ENCODE results near the gene ATF3. TPM values are rescaled to one million over a fixed set of nuclear protein-coding genes. Genes with fewer than 3 reads are reported as not detected.

The ATF3 gene
- total RNA-seq, 4 donors from 2014 or later = 12.3 to 19.2 (median 13.7) TPM

GRCh38 chr1:212597487-212597886 is 11.1 kb upstream of the ATF3 start:
- TF ChIP-seq POLR2A (IDR thresholded peaks at IDR 0.05) = no peak
- TF ChIP-seq EP300 (IDR thresholded peaks at IDR 0.05) = no peak
- no peak for TF ChIP-seq CTCF (IDR thresholded peaks at IDR 0.05)
- Histone ChIP-seq H3K4me3 (no peak overlapping the region), H3K4me1 (peaks cover 0 to 9% (median 3%) of the 10 kb centered on the region in 4 donors), H3K9me3 (no peaks in the 10 kb centered on the region), H3K27me3 (peaks cover 0 to 11% of the 10 kb centered on the region in 2 donors), H3K36me3 (no peaks in the 10 kb centered on the region), H3K27ac (no peak overlapping the region)
- DNase-seq (ENCODE audit: low spot score in 2 of 2) = no peak
- WGBS, 2 donors = 89 to 93% methylated on average over 4 of the region's 4 CpGs

- no peak for TF ChIP-seq CTCF (IDR thresholded peaks at IDR 0.05)
- no peak for TF ChIP-seq EP300 (IDR thresholded peaks at IDR 0.05)
- no peak for TF ChIP-seq POLR2A (IDR thresholded peaks at IDR 0.05)
- DNase-seq (ENCODE audit: low spot score in 2 of 2) = no peak
- 71 to 76% methylated on average over 11 of the region's 11 CpGs for WGBS, 2 donors
- Histone ChIP-seq H3K36me3 (no peaks in the 10 kb centered on the region), H3K4me3 (no peak overlapping the region), H3K4me1 (peaks cover 0 to 9% (median 3%) of the 10 kb centered on the region in 4 donors), H3K27ac (no peak overlapping the region), H3K27me3 (peaks cover 0 to 11% of the 10 kb centered on the region in 2 donors), H3K9me3 (no peaks in the 10 kb centered on the region)
These were observed 8.3 kb upstream of the ATF3 start for GRCh38 chr1:212600071-212600915.

GRCh38 chr1:212600980-212601379 is 7.6 kb upstream of the ATF3 start:
- no peak for DNase-seq (ENCODE audit: low spot score in 2 of 2)
- Histone ChIP-seq H3K36me3 (no peaks in the 10 kb centered on the region), H3K27ac (no peak overlapping the region), H3K4me3 (no peak overlapping the region), H3K4me1 (peaks cover 0 to 13% (median 5%) of the 10 kb centered on the region in 4 donors), H3K9me3 (no peaks in the 10 kb centered on the region), H3K27me3 (peaks cover 0 to 11% of the 10 kb centered on the region in 2 donors)
- WGBS, 2 donors = 57 to 61% methylated on average over 2 of the region's 2 CpGs
- no peak for TF ChIP-seq CTCF (IDR thresholded peaks at IDR 0.05)
- no peak for TF ChIP-seq EP300 (IDR thresholded peaks at IDR 0.05)
- TF ChIP-seq POLR2A (IDR thresholded peaks at IDR 0.05) = no peak

GRCh38 chr1:212601524-212601923 is 7.0 kb upstream of the ATF3 start:
- Histone ChIP-seq H3K4me3 (no peak overlapping the region), H3K27me3 (peaks cover 0 to 11% of the 10 kb centered on the region in 2 donors), H3K27ac (no peak overlapping the region), H3K9me3 (no peaks in the 10 kb centered on the region), H3K36me3 (no peaks in the 10 kb centered on the region), H3K4me1 (peaks cover 0 to 13% (median 7%) of the 10 kb centered on the region in 4 donors)
- TF ChIP-seq EP300 (IDR thresholded peaks at IDR 0.05) (no peak), CTCF (IDR thresholded peaks at IDR 0.05) (no peak), POLR2A (IDR thresholded peaks at IDR 0.05) (no peak)
- no peak for DNase-seq (ENCODE audit: low spot score in 2 of 2)
- WGBS, 2 donors = 94 to 95% methylated on average over 2 of the region's 2 CpGs
